Measurements from ENCODE around the gene LZTS3. TPM values are rescaled to one million over a fixed set of nuclear protein-coding genes. Genes with fewer than 3 reads are reported as not detected.

LZTS3 gene
- total RNA-seq, 2 donors from 2014 or later: 26.8 to 27.7 TPM

GRCh38 chr20:3171391-3172125, 1.8 kb downstream of the LZTS3 start:
- H3K4me3 ChIP-seq (ENCODE audit: low read length): no peak overlapping the region
- no peaks in the 10 kb centered on the region for H3K9me3 ChIP-seq (ENCODE audit: control insufficient read depth, low read length)
- H3K36me3 ChIP-seq (ENCODE audit: control insufficient read depth, insufficient read depth, low read length): no peaks in the 10 kb centered on the region
- no peak overlapping the region for H3K27ac ChIP-seq (ENCODE audit: low read depth, low read length)
- TF ChIP-seq CTCF (conservative IDR thresholded peaks at IDR 0.05): no peak
- WGBS, 2 experiments (ENCODE audit: insufficient coverage in 1 of 2, insufficient read length in 1 of 2): 76 to 83% methylated on average over 11 to 13 of the region's 14 CpGs
- no peaks in the 10 kb centered on the region for H3K27me3 ChIP-seq (ENCODE audit: control insufficient read depth, insufficient read depth, low read length, poor library complexity, severe bottlenecking)
- peak overlapping the region; percentile 88 for H3K4me3 Mint-ChIP-seq
- no peak overlapping the region for H3K9ac ChIP-seq (ENCODE audit: extremely low read depth, low read length, poor library complexity, severe bottlenecking)
- no peaks in the 10 kb centered on the region for H3K9me3 Mint-ChIP-seq
- peaks cover 2% of the 10 kb centered on the region for H3K36me3 Mint-ChIP-seq (ENCODE audit: low read depth)
- peaks cover 2% of the 10 kb centered on the region for H3K27me3 Mint-ChIP-seq (ENCODE audit: insufficient read depth)
- DNase-seq: peak; percentile 48
- H3K4me1 ChIP-seq (ENCODE audit: control insufficient read depth, insufficient read depth, low read length): peaks cover 5% of the 10 kb centered on the region
- no peak overlapping the region for H3K27ac Mint-ChIP-seq
- H3K4me1 Mint-ChIP-seq: peaks cover 40% of the 10 kb centered on the region

GRCh38 chr20:3168829-3169590, 4.3 kb downstream of the LZTS3 start:
- H3K36me3 ChIP-seq (ENCODE audit: control insufficient read depth, insufficient read depth, low read length): no peaks in the 10 kb centered on the region
- peak overlapping the region; percentile 96 for H3K27ac Mint-ChIP-seq
- no peaks in the 10 kb centered on the region for H3K9me3 ChIP-seq (ENCODE audit: control insufficient read depth, low read length)
- 87 to 93% methylated on average over 5 to 7 of the region's 7 CpGs for WGBS, 2 experiments (ENCODE audit: insufficient coverage in 1 of 2, insufficient read length in 1 of 2)
- H3K4me1 Mint-ChIP-seq: peaks cover 35% of the 10 kb centered on the region
- H3K9ac ChIP-seq (ENCODE audit: extremely low read depth, low read length, poor library complexity, severe bottlenecking): peak overlapping the region; percentile 49
- H3K27me3 Mint-ChIP-seq (ENCODE audit: insufficient read depth): peaks cover 2% of the 10 kb centered on the region
- TF ChIP-seq CTCF (conservative IDR thresholded peaks at IDR 0.05): no peak
- H3K27me3 ChIP-seq (ENCODE audit: control insufficient read depth, insufficient read depth, low read length, poor library complexity, severe bottlenecking): no peaks in the 10 kb centered on the region
- peak overlapping the region; percentile 59 for H3K4me3 Mint-ChIP-seq
- no peaks in the 10 kb centered on the region for H3K9me3 Mint-ChIP-seq
- H3K36me3 Mint-ChIP-seq (ENCODE audit: low read depth): peaks cover 7% of the 10 kb centered on the region
- no peak overlapping the region for H3K4me3 ChIP-seq (ENCODE audit: low read length)
- peaks cover 5% of the 10 kb centered on the region for H3K4me1 ChIP-seq (ENCODE audit: control insufficient read depth, insufficient read depth, low read length)
- no peak overlapping the region for H3K27ac ChIP-seq (ENCODE audit: low read depth, low read length)
- DNase-seq: peak; percentile 48

GRCh38 chr20:3168079-3168828, 5.1 kb downstream of the LZTS3 start:
- 18 to 26% methylated on average over 8 to 38 of the region's 39 CpGs for WGBS, 2 experiments (ENCODE audit: insufficient coverage in 1 of 2, insufficient read length in 1 of 2)
- Mint-ChIP-seq H3K27ac (peak overlapping the region; percentile 96), H3K36me3 (ENCODE audit: low read depth) (peaks cover 13% of the 10 kb centered on the region), H3K4me3 (peak overlapping the region; percentile 59), H3K4me1 (peaks cover 35% of the 10 kb centered on the region), H3K9me3 (no peaks in the 10 kb centered on the region), H3K27me3 (ENCODE audit: insufficient read depth) (peaks cover 2% of the 10 kb centered on the region)
- peak; percentile 46 for TF ChIP-seq CTCF (conservative IDR thresholded peaks at IDR 0.05)
- Histone ChIP-seq H3K4me3 (ENCODE audit: low read length) (no peak overlapping the region), H3K9ac (ENCODE audit: extremely low read depth, low read length, poor library complexity, severe bottlenecking) (peak overlapping the region; percentile 49), H3K27me3 (ENCODE audit: control insufficient read depth, insufficient read depth, low read length, poor library complexity, severe bottlenecking) (no peaks in the 10 kb centered on the region), H3K4me1 (ENCODE audit: control insufficient read depth, insufficient read depth, low read length) (peaks cover 5% of the 10 kb centered on the region), H3K36me3 (ENCODE audit: control insufficient read depth, insufficient read depth, low read length) (no peaks in the 10 kb centered on the region), H3K9me3 (ENCODE audit: control insufficient read depth, low read length) (no peaks in the 10 kb centered on the region), H3K27ac (ENCODE audit: low read depth, low read length) (no peak overlapping the region)
- DNase-seq: peak; percentile 89
